IPS-15b (cell line): Measurements from ENCODE around the gene IRAK1.
"Not testable (repeated sequence)": the region's sequence is repeated elsewhere in the genome, so short reads cannot be mapped to it uniquely, and the experiment has no call there.

Experiments used
- H3K27me3 ChIP-seq: one replicate; pipeline ENCODE4 v1.6.1; 2013; ENCODE audit warnings: low read length; ENCODE audit not compliant: control insufficient read depth, insufficient read depth
- H3K36me3 ChIP-seq: one replicate; pipeline ENCODE4 v1.6.1; 2013; ENCODE audit warnings: low read length; ENCODE audit not compliant: control insufficient read depth, insufficient read depth
- H3K4me1 ChIP-seq: one replicate; pipeline ENCODE4 v1.6.1; 2013; ENCODE audit warnings: mild to moderate bottlenecking, low read length; ENCODE audit not compliant: control insufficient read depth, insufficient read depth
- H3K4me3 ChIP-seq: one replicate; pipeline ENCODE4 v1.5.1; 2013; ENCODE audit warnings: low read depth, low read length
- H3K9ac ChIP-seq: one replicate; pipeline ENCODE4 v1.6.1; 2013; ENCODE audit warnings: low read depth, mild to moderate bottlenecking, low read length
- H3K9me3 ChIP-seq: one replicate; pipeline ENCODE4 v1.6.1; 2013; ENCODE audit warnings: mild to moderate bottlenecking, low read length; ENCODE audit not compliant: control insufficient read depth, insufficient read depth

IRAK1 gene

DNA sequence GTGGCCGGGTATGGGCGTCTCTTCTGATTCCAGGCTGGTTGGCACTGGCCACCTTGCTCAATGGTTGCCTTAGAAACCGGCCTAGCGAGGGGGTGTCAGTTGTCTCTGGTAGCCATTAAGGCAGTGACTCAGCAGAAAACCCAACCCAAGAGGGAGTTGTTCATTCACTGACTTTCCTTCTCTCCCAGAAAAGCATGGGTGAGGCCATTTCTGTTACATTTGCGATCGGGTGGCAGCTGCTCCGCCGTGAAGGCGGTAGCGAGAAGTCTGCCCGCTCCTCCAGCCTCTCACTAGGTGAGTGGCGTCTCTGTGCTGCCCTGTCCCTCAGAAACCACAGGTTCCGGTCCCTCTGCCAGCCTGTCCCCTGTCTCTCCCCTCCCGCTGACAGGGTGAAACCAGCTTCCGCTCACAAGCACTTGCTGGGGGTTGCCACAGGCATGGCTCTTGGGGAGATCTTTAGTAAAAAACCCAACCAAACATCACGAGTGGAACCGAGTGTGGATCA lies 17.4 kb downstream of the IRAK1 start:
- H3K9me3 ChIP-seq: no peaks in the 10 kb centered on the region
- no peak overlapping the region for H3K9ac ChIP-seq
- H3K27me3 ChIP-seq: no peaks in the 10 kb centered on the region
- H3K36me3 ChIP-seq: no peaks in the 10 kb centered on the region
- H3K4me1 ChIP-seq: no peaks in the 10 kb centered on the region
- H3K4me3 ChIP-seq: no peak overlapping the region

DNA sequence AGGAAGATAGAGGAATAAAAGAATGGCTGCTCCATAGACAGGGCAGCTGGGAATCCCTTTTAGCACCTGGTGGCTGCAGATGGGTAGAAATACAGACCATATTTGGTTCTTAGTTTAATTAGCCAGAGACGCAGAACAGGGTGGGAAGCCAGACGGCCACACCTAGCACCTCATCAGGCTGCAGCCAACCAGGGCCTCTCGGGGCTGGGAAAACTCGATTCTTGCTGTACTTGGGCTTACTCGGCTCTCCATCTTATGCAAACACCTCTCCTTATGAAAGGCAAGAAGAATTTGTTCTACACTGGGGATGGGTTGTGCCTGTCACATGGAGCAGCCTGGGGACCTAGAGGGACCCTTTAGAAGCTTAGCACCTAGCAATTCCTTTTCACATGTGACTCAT lies 19.7 kb downstream of the IRAK1 start:
- H3K9me3 ChIP-seq: no peaks in the 10 kb centered on the region
- no peak overlapping the region for H3K4me3 ChIP-seq
- H3K27me3 ChIP-seq: no peaks in the 10 kb centered on the region
- no peak overlapping the region for H3K9ac ChIP-seq
- H3K36me3 ChIP-seq: no peaks in the 10 kb centered on the region
- no peaks in the 10 kb centered on the region for H3K4me1 ChIP-seq

- no peak overlapping the region for H3K4me3 ChIP-seq
- no peaks in the 10 kb centered on the region for H3K4me1 ChIP-seq
- H3K9me3 ChIP-seq: no peaks in the 10 kb centered on the region
- no peaks in the 10 kb centered on the region for H3K27me3 ChIP-seq
- H3K36me3 ChIP-seq: no peaks in the 10 kb centered on the region
- no peak overlapping the region for H3K9ac ChIP-seq
Measured at GRCh38 chrX:153999359-154000037, 20.2 kb downstream of the IRAK1 start.

DNA sequence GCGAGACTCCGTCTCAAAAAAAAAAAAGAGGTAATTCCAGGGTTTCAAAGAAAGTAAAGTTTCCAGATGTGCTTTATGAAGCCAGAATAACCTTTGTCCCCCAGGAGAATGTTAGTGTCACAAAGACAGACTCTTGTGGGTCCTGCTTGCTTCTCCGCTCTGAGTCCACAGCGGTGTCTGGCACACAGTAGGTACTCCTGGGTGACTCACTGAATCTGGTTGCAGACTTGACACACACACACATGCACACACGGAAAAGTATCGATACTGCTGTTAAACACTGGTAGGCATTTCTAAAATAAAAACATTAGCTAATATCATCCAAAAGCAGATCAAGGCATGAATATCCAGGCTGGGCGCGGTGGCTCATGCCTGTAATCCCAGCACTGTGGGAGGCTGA lies 24.2 kb downstream of the IRAK1 start:
- Histone ChIP-seq H3K4me3 (no peak overlapping the region), H3K27me3 (no peaks in the 10 kb centered on the region), H3K9me3 (no peaks in the 10 kb centered on the region), H3K4me1 (no peaks in the 10 kb centered on the region), H3K36me3 (no peaks in the 10 kb centered on the region), H3K9ac (no peak overlapping the region)

- H3K36me3 ChIP-seq, H3K4me1 ChIP-seq, H3K9me3 ChIP-seq, H3K4me3 ChIP-seq, H3K27me3 ChIP-seq, H3K9ac ChIP-seq: not testable (repeated sequence)
Measured at GRCh38 chrX:153994398-153994797, 25.3 kb downstream of the IRAK1 start.

GRCh38 chrX:153993978-153994377 lies 25.7 kb downstream of the IRAK1 start:
- no peaks in the 10 kb centered on the region for H3K4me1 ChIP-seq
- H3K9ac ChIP-seq: no peak overlapping the region
- H3K27me3 ChIP-seq: no peaks in the 10 kb centered on the region
- H3K9me3 ChIP-seq: no peaks in the 10 kb centered on the region
- H3K4me3 ChIP-seq: no peak overlapping the region
- H3K36me3 ChIP-seq: no peaks in the 10 kb centered on the region

DNA sequence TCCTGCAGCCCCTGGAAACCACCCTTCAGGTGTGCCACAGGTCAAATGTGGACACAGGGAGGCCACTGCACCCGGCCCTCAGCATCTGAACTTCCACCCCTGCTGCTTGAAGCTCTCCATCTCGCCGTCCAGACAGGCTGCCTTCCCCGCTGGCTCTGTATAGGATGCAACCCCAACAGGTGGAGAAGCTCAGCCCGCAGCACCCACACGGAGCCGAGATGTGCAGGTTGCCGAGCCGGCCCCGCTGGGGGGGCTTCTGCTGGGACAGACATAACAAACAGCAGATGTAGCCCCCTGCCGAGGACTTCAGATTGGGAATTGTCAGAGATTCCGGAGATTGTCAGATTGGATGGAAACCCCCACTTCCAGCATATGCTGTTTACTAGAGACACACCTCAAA lies 26.6 kb downstream of the IRAK1 start:
- Histone ChIP-seq H3K27me3 (no peaks in the 10 kb centered on the region), H3K9me3 (no peaks in the 10 kb centered on the region), H3K4me1 (no peaks in the 10 kb centered on the region), H3K36me3 (no peaks in the 10 kb centered on the region), H3K4me3 (no peak overlapping the region), H3K9ac (no peak overlapping the region)

DNA sequence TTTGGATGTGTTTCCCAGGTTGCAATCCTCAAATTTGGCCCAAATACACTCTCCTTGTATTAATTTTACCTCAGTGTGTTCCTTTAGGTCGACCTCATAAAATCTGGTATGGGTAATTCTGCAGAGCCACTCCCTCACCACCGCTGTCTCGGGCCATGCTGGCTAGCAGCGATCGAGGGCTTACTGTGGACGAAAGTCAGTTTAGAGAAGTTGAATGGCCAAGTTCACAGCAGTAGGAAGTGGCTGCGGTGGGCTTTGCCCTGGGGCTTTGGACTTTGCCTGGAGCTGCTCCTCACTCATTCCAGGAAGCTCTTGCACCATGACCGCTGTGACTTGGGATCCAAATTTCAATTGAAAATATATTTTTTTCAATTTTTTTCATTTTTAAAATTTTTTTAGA lies 27.5 kb downstream of the IRAK1 start:
- no peaks in the 10 kb centered on the region for H3K36me3 ChIP-seq
- no peak overlapping the region for H3K9ac ChIP-seq
- no peaks in the 10 kb centered on the region for H3K27me3 ChIP-seq
- H3K4me3 ChIP-seq: no peak overlapping the region
- H3K9me3 ChIP-seq: no peaks in the 10 kb centered on the region
- H3K4me1 ChIP-seq: no peaks in the 10 kb centered on the region

- no peaks in the 10 kb centered on the region for H3K27me3 ChIP-seq
- H3K4me1 ChIP-seq: no peaks in the 10 kb centered on the region
- H3K9me3 ChIP-seq: no peaks in the 10 kb centered on the region
Measured at GRCh38 chrX:153991013-153991580, 28.6 kb downstream of the IRAK1 start.

DNA sequence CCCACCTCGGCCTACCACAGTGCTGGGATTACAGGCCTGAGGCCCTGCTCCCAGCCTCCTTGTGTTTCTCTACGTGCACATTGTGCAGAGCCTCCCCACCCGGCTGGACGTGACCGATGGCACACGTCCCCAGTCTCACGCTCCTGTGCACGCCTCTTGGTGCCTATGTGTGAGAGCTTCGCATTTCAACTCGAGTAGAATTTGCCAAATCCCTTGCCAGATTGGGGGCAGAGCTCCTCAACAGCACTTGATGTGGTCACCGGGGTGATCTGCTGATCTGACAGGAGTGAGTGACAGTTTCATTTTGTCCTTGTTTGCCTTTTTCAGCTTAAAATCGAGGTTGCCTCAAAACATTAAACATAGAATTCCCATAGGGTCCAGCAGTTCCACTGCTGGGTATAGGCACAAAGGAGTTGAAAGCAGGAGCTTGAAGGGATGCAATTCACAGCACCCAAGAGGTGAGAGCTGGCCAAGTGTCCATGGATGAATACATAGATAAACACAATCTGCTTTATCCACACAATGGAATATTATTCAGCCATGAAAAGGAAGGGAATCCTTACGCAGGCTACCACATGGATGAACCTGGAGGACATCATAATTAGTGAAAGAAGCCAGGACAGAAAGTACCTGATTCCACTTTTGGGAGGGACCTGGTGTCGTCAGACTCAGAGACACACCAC lies 29.6 kb downstream of the IRAK1 start:
- H3K27me3 ChIP-seq: no peaks in the 10 kb centered on the region
- no peak overlapping the region for H3K4me3 ChIP-seq
- H3K4me1 ChIP-seq: no peaks in the 10 kb centered on the region
- H3K9ac ChIP-seq: no peak overlapping the region
- H3K36me3 ChIP-seq: no peaks in the 10 kb centered on the region
- H3K9me3 ChIP-seq: no peaks in the 10 kb centered on the region

More at GRCh38 chrX:153991013-153991580, 28.6 kb downstream of the IRAK1 start:
- no peak overlapping the region for H3K9ac ChIP-seq
- no peaks in the 10 kb centered on the region for H3K36me3 ChIP-seq
- no peak overlapping the region for H3K4me3 ChIP-seq

DNA sequence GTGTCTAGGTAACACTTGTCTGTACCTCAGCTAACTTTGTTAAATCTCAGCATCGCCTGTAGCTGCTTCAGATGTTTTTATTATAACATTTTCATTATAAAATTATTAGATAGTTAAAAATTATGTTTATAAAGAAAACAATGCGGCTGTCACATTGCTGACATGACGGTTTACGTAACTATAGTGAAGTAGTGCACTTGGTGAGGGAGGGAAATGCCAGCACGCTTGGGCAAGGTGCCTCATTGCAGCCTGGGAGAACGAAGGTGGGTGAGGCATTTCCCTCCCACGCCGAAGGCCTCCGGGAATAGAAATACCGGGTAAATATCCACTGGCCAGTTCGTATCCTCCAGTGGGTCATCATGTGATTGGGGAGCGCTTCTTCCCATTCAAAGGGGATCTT lies 31.2 kb downstream of the IRAK1 start:
- no peaks in the 10 kb centered on the region for H3K4me1 ChIP-seq
- H3K9ac ChIP-seq: no peak overlapping the region
- no peak overlapping the region for H3K4me3 ChIP-seq
- no peaks in the 10 kb centered on the region for H3K36me3 ChIP-seq
- no peaks in the 10 kb centered on the region for H3K27me3 ChIP-seq
- H3K9me3 ChIP-seq: no peaks in the 10 kb centered on the region
